Endometrial microvascular endothelial cells (primary cell): ENCODE data around the gene PRKAG3. TPM values are rescaled to one million over a fixed set of nuclear protein-coding genes. Genes with fewer than 3 reads are reported as not detected.
"Not testable (repeated sequence)": the region's sequence is repeated elsewhere in the genome, so short reads cannot be mapped to it uniquely, and the experiment has no call there.

Source experiments
- in situ Hi-C: cut with HindIII; loops from 2 replicates; pipeline ENCODE4 v1.10.0; 2017; ENCODE audit warnings: low sequenced_read_pairs, low pct_unique_long_range_greater_than_20kb; ENCODE audit errors: inconsistent ontology term
- total RNA-seq: library from RNA; depleted of rRNA; stranded (reverse); fragments of >200 nt; gene quantifications from one replicate; pipeline ENCODE4 v1.2.3, GENCODE V29; 2015; ENCODE audit errors: inconsistent ontology term

PRKAG3 gene
- total RNA-seq, 1 donor from 2014 or later, result not detected

- in situ Hi-C loops, result no loop called here
Measured at GRCh38 chr2:218802386-218802994, 29.1 kb downstream of the PRKAG3 start.

- in situ Hi-C loops, result no loop called here
Measured at GRCh38 chr2:218799990-218800389, 31.6 kb downstream of the PRKAG3 start.

GRCh38 chr2:218798767-218799504, 32.7 kb downstream of the PRKAG3 start:
- in situ Hi-C loops, result no loop called here

GRCh38 chr2:218796691-218797090, 34.9 kb downstream of the PRKAG3 start:
- in situ Hi-C loops, result no loop called here

GRCh38 chr2:218792433-218792832, 39.2 kb downstream of the PRKAG3 start:
- in situ Hi-C loops, result no loop called here

DNA sequence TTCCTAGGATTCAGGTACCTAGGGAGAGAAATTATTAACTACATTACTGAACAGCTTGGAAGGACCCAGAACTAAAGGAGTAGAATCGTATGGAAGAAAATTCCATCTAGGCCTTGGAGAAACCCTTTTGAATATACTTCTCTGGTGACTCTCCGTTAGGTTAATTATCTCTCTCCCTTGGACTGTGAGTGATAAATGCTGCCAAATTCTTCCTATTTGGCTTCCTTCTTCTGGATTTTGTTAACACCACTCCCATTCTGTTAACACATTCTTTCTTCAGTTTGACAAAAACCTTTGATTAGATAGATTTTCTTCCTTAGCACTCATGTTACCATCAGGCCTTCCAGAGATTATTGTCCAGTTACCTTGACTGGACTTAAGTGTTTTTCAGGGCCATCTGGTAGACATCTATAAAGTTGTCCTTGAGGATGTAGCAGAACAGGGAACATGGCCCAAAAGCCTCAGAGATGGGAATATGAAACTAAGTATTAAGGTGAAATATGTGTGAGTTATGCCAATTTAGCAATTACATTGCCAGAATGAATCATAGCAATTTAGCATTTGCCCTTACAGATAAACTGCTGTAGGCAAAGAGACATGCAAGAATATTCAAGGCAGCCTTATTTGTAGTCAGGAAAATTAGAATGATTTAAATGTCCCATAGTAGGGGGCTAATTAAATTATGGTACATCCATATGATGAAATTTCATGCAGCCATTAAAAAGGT, 42.9 kb downstream of the PRKAG3 start:
- in situ Hi-C loops, result no loop called here

DNA sequence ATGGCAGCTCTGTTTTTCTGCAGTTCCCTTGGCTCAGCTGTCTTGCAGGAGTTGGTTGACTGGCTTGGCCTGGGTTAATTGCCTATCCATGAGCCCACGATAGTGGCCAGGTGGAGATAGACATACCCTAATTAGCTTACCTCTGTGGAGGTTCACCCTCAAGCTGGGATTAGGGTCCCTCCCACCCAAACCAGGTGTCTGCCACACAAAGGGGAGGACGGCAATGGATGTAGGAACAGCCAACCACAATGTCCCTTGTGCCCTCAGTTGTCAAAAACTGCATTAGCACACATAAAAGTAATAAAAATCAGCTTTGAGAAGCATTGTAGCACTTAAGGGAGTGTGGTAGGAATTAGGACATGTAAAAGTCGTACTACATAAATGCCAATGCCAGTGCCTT, 45.5 kb downstream of the PRKAG3 start:
- in situ Hi-C loops, result no loop called here

GRCh38 chr2:218785103-218785502, 46.5 kb downstream of the PRKAG3 start:
- in situ Hi-C loops, result no loop called here

DNA sequence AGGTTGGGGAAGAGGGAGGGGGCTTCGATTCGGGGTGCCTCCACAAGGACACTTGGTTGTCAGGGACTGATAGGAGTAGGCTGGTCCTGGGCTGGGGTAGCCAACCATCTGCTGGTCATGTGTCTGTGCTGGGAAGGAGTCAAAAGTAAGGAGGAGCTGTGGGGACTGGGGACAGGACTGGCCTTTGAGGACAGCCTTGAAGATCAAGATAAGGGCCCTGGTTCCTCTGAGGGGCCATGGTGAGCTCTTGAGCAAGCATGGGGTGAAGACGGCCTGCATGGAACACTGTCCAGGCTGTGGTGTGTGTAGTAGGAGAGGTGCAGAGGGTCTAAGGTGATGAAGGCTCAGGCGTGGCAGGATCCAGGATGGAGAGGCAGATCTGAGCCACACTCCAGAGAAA, 47.9 kb downstream of the PRKAG3 start:
- in situ Hi-C loops, result no loop called here

GRCh38 chr2:218782528-218782844, 49.1 kb downstream of the PRKAG3 start:
- in situ Hi-C loops, result no loop called here

DNA sequence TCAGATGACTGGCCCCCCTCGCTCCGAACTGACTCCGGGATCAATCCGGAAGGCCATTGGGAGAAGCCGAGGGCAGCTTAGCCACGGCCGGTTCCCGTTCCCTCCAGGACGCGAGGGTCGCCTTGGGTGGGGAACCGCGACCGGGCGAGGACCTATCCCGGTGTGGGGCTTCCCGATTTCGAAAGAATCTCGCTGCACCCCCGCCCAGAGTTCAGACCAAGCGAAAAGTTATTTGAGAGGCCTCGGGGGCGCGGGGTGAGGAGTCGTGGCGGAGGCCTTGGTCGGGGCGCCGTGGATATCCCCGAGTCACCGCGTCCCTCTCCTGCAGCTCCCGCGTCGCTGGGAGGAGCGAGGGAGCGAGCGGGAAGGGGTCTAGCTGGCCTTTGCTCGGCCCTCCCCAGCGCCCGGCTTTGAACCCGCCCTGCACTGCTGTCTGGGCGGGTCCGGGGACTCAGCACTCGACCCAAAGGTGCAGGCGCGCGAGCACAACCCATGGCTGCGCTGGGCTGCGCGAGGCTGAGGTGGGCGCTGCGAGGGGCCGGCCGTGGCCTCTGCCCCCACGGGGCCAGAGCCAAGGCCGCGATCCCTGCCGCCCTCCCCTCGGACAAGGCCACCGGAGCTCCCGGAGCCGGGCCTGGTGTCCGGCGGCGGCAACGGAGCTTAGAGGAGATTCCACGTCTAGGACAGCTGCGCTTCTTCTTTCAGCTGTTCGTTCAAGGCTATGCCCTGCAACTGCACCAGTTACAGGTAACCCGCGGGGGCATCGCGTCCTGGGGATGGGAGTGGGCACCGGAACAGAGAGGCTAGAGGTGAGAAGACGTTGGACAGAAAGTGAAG, 49.7 kb downstream of the PRKAG3 start, which contains the start of gene CYP27A1:
Gene CYP27A1 (plus strand): TSS at position 457 of the 837 bp plus-strand sequence. CDS start 36 bp downstream, at position 493.
- in situ Hi-C loops, result no loop called here

DNA sequence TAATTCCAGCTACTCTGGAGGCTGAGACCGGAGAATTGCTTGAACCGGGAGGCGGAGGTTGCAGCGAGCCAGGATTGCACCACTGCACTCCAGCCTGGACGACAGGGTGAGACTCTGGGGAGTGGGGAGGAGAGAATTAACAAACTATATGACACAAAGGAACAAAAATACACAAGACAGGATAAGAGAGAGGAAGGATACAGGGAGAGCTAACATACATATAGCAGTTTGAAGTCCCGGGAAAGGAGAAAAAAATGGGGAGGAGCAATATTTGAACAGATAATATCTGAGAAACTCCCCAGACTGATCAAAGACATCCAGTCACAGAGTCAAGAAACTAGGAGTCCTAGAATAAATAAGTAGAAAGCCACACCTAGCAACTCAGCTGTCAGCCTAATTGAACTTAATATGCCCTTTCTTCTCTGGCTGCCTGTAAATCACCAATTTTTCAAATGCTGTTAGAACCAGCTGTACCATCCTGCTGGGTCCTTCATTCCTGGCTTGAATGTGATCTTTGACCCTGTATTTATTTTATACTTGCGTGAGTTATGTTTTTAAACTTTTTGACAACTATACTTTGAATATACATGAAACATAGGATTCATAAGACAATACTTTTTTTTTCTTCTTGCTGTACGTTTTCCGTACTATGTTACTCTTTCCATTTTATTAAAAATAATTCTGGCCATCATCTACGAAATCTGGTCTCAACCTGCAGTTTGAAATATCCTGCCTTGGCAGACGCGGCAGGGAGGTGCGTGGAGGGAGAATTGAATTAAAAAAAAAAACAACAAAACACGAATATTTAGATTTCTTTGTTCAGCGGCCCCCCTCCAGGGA, 50.5 kb downstream of the PRKAG3 start:
- in situ Hi-C loops, result no loop called here

- in situ Hi-C loops, result no loop called here
Measured at GRCh38 chr2:218780046-218780445, 51.6 kb downstream of the PRKAG3 start.

GRCh38 chr2:218777276-218777990, 54.2 kb downstream of the PRKAG3 start:
- in situ Hi-C loops, result no loop called here

GRCh38 chr2:218776488-218776887, 55.1 kb downstream of the PRKAG3 start:
- in situ Hi-C loops, result no loop called here

DNA sequence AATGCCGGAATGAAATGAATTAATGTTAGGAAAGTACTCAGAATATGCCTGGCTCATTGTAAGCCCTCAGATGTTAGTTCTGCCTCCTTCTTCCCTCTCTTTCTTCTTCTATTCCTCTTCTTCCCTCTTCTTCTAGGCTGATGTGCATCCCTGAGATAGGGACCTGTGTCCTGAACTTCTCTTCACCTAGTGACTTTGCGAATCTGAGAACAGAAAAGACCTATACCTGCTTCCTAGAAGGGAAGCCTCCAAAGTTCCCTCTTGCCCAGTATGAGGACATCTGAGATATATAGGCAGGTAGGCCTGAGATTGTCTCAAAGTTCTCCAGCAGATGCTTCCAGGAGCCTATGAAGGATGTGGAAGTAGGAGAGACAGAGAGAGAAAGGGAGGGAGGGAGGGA, 57.7 kb downstream of the PRKAG3 start:
- in situ Hi-C loops, result no loop called here

DNA sequence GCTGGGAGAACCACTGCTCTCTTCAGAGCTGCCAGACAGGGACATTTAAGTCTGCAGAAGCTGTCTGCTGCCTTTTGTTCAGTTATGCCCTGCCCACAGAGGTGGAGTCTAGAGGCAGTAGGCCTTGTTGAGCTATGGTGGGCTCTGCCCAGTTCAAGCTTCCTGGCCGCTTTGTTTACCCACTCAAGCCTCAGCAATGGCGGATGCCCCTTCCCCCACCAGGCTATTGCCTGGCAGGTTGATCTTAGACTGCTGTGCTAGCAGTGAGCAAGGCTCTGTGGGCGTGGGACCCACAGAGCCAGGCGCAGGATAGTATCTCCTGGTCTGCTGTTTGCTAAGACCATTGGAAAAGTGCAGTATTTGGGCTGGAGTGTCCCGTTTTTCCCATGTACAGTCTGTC, 58.8 kb downstream of the PRKAG3 start:
- in situ Hi-C loops, result not testable (repeated sequence)
